GM19099 (cell line): Measurements from ENCODE around the gene ENOX1.

Experiments used
- POLR2A ChIP-seq: IDR thresholded peaks from 3 replicates; pipeline ENCODE4 v1.6.1; 2011; ENCODE audit warnings: low read depth; ENCODE audit not compliant: insufficient read length; ENCODE audit errors: extremely low read depth

ENOX1 gene

GRCh38 chr13:43222086-43222485, 564.7 kb downstream of the ENOX1 start:
- no peak for TF ChIP-seq POLR2A

DNA sequence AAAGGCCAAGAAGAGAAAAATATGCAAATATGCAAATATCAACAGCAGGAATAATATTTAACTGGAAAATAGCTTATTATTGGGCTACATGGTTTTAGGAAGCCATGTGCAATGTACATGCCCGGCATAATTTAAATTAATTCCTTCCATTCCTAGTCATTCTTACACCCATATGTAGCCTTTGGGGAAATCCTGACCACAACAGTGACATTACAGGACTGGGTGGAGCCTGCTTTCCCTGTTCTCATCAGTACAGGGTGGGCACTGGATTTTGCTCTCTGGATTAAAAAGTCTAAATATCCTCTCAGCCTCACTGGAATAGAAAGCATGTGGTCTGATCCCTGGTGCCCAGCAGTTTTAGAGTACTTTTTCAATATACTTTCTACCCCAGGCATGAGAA, 565.2 kb downstream of the ENOX1 start:
- TF ChIP-seq POLR2A: no peak

- no peak for TF ChIP-seq POLR2A
Observed at GRCh38 chr13:43220873-43221595, 565.7 kb downstream of the ENOX1 start.

DNA sequence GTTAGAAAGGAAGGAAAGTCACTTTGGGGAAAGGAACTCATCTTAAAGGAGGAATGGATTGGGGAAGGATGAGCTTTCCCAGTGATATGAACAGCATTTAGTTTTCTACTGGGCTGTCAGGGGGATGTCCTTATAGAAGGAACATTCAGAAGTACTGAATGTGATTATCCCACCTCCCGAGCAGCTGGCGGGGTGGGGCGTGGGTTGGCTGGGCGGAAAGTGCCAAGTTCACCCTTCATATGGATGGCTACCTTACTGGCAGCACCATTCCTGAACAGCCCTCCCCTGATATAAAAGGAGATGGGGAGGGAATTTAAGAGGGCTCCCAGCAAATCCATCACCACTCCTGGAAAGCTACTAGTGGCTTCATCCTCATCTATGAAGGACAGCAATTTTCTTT, 572.6 kb downstream of the ENOX1 start:
- TF ChIP-seq POLR2A: no peak

- TF ChIP-seq POLR2A: no peak
Observed at GRCh38 chr13:43206838-43207237, 579.9 kb downstream of the ENOX1 start.

DNA sequence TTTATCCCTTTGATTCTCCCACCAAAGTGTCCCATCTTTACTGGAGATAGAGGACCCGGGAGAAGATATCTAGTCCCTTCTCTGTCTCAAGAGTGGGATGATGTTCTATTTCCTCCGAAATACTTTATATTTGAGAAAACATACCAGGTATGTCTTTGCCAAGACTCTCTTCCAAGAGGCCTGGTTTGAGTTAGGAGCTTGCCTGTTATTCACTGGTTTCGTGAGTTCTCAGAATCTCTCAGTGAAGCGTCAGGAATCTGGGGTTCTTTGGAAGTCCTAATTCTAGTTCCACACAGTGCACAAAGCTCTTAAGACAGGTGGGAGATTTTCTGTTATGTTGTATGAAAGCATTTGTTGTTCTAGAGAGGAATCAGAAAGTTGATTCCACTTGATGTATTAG, 581.4 kb downstream of the ENOX1 start:
- TF ChIP-seq POLR2A: no peak

DNA sequence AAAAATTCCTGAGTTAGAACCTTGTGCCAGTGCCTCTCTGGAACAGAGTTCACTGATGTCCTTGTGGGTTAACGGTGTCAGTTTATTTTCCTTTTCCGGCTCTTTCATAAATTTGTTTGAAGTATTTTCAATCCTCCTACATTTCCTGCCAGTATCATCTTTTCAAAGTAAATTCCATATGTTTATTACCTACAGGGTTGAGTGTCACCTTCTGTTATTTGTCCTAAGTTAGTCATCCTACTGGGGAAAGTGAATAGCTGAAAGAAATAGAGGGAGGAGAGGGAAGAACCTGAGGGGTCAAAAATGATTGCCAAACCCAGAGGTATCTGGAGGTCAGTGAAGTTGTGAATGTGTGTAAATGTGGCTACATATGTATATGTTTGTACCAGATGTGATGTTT, 582.2 kb downstream of the ENOX1 start:
- TF ChIP-seq POLR2A: no peak

- TF ChIP-seq POLR2A: no peak
Observed at GRCh38 chr13:43203781-43204180, 583.0 kb downstream of the ENOX1 start.

DNA sequence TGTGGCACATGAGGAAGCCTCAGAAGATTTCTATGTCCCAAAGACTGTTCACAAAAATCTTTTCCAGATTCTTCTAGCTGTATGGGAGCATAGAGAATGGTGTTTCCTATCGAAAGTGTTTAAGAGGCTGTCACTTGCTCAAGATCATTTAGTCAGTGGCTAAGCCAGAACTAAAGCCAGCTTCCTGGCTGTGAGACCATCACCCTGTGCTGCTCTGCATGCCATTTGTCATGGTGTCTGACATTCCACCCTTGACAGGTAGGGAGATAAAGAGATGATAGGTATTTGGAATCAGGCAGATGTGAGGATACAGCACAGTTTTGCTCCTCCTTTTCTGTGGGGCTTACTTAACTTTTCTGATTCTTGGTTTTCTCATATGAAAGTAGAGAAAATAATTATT, 586.0 kb downstream of the ENOX1 start:
- no peak for TF ChIP-seq POLR2A

- TF ChIP-seq POLR2A: no peak
Observed at GRCh38 chr13:43200307-43200706, 586.5 kb downstream of the ENOX1 start.

DNA sequence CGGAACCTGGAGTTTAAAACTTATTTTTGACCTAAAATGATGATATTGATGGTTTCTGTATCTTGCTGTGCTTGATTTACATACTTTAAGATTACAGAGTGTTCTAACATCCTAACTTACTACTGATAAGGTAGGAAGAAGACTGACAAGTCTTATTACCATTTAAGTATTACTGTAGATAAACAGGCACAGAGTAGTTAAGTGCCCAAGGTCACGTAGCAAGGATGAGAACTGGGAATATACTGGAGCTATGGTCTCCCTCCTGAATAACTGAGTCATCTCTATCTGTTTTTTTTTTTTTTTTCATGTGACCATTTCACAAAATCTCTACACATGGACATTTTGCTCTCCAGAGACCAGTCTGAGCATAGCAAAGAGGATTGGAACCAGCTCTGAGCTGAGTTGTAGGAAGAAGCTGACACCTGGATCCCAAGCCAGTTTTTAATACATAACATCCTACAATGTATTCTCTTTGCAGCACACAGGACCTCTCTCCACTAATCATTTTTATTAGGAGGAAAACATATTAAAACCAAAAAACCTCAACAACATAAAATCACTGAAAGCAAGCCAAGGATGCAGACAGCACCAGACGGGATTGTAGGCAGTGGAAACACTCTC, 589.9 kb downstream of the ENOX1 start:
- TF ChIP-seq POLR2A: no peak

- no peak for TF ChIP-seq POLR2A
Observed at GRCh38 chr13:43196086-43196621, 590.6 kb downstream of the ENOX1 start.

GRCh38 chr13:43195551-43195950, 591.2 kb downstream of the ENOX1 start:
- TF ChIP-seq POLR2A: no peak

GRCh38 chr13:43195112-43195511, 591.7 kb downstream of the ENOX1 start:
- TF ChIP-seq POLR2A: no peak

- no peak for TF ChIP-seq POLR2A
Observed at GRCh38 chr13:43193789-43194420, 592.9 kb downstream of the ENOX1 start.

GRCh38 chr13:43191546-43191945, 595.2 kb downstream of the ENOX1 start:
- TF ChIP-seq POLR2A: no peak
